ENCODE data around the gene THAP10.

The THAP10 gene

DNA sequence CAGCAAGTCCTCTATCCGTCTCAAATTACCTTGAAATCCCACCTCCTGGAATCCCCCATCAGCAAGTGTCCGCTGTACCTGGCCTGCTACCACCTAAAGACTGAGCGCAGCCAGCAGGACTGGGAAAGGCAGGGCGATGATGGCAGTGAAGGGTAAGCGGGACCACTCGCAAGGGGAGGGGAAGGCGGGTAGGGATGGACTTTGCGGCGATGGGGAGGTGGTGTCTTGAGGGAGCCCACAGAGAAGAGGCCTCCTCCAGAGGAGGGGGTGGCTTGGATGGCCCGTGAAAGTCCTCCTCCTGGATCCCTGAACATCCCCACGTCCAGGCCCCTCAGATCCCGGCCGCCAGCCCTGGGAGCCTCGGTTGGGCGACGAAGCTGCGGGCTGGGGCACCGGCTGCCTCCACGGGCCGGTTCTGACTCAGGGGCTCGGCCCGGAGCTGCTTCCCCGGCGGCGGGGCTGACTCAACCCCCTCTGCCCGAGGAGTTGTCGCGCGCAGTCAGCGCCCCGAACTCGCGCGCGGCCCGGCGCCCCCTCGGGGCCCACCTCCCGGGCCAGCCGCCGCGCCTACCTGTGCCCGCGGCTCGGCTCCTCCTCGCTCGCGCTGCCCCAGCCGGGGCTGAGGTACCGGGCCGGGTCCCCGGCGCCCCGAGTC lies 38.8 kb downstream of the THAP10 start:
- no peak for TF ChIP-seq CTCF (IDR thresholded peaks at IDR 0.05; ENCODE audit: insufficient read depth, missing control alignments)
- no peak for FAIRE-seq
- no peak for DNase-seq (ENCODE audit: insufficient read length, low spot score)

DNA sequence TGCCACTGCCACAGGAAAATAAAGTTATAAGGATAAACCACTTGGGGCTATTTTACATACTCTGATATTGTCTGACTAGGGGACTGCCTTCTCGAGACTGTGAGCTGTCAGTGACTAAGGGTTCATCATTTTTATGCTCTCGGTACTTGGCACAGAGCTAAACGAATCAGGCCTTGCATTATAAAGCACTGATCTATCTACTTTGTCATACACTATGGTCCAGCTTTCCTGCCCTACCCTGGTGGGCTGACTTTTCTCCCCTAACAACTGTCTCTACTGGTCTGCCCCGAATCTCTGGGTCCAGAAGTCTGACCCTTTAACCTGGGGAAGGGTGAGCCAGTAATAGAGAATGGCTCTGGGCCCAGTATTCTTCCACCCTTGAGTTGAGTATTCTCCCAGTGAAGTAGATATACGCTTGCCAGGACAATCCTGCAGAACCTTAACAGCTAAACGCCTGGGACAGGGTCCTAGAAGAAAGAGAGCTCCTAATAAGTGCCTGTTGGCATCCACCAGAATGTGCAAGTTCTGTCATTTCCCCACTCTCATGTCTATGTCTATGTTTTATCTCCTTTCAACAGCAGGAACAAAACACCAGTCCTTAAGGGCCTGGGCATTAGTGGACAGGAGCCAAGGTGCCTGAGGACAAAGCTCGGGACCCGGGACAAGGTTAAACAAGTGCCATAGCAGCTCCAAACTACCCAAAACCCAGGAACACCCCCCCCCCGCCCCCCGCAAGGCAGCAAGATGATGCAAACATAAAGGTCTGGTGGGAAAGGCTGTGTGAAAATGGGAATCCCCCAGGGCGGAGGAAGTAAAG lies 39.5 kb downstream of the THAP10 start:
- no peak for TF ChIP-seq CTCF (IDR thresholded peaks at IDR 0.05; ENCODE audit: insufficient read depth, missing control alignments)
- no peak for DNase-seq (ENCODE audit: insufficient read length, low spot score)
- no peak for FAIRE-seq

- FAIRE-seq (no peak), DNase-seq (ENCODE audit: insufficient read length, low spot score) (no peak)
- no peak for TF ChIP-seq CTCF (IDR thresholded peaks at IDR 0.05; ENCODE audit: insufficient read depth, missing control alignments)
Measured at GRCh38 chr15:70851889-70852288, 40.3 kb downstream of the THAP10 start.

DNA sequence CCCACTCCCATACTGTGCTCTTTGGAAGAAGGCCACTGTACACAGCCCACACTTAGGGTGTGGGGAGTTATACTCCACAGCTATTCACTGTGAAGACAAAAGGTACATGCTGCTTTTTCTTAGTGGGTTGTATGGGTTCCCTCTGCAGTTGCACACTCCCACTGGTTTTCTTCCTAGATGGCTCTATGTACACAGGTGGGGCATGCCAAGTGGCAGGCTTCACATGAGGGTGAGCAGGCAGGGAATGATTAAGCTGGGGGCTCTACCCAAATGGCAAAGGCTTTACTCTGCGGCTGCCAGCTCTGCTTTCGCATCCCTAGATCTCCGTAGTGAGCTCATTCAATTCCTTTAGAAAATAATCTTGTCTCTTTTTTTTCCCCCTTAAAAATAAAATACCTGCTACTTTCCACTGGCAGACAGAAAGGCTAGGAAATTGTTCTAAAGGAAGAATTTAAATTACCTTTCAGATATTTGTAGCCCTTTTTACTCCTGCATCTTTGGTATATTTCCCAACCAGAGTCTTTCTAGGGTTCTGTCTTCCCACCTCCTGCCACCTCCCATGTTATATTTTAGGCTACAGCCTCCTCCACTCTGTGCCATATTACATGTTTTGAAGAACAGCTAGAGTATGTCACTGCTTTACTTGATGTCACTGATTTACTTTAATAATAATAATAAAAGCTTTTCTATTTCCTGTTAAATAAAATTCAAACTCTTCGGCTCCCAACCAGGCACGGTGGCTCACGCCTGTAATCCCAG lies 46.5 kb downstream of the THAP10 start:
- TF ChIP-seq CTCF (IDR thresholded peaks at IDR 0.05; ENCODE audit: insufficient read depth, missing control alignments), result no peak
- FAIRE-seq, result no peak

GRCh38 chr15:70837476-70837875 lies 54.8 kb downstream of the THAP10 start:
- no peak for TF ChIP-seq CTCF (IDR thresholded peaks at IDR 0.05; ENCODE audit: insufficient read depth, missing control alignments)
- FAIRE-seq (no peak), DNase-seq (ENCODE audit: insufficient read length, low spot score) (no peak)

More for the DNA sequence above, 46.5 kb downstream of the THAP10 start:
- no peak for DNase-seq (ENCODE audit: insufficient read length, low spot score)

DNA sequence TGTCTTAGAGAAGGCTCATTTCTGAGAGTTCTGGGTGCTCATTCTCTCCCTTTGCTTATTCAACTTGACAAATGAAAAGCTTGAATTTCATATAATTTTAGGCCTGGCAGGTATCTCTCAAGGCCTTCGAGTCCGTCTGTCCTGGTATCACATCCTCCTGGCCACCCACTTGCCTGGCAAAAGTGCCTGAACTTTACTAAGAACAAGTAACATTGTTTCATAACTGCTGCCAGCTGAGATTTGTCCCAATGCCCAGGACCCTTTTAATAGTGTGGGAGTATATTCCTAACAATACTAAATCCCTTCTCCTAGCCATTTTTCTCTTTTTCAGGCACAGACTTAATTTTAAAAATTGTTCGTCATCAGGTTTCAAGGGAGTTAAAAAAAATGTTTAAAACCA lies 56.4 kb downstream of the THAP10 start:
- FAIRE-seq (no peak), DNase-seq (ENCODE audit: insufficient read length, low spot score) (no peak)
- TF ChIP-seq CTCF (IDR thresholded peaks at IDR 0.05; ENCODE audit: insufficient read depth, missing control alignments), result no peak
